ENCODE measurements around the gene ATG9A.
A peak's percentile ranks its signal among the peaks of the same experiment; 100 is the strongest.

ATG9A gene

DNA sequence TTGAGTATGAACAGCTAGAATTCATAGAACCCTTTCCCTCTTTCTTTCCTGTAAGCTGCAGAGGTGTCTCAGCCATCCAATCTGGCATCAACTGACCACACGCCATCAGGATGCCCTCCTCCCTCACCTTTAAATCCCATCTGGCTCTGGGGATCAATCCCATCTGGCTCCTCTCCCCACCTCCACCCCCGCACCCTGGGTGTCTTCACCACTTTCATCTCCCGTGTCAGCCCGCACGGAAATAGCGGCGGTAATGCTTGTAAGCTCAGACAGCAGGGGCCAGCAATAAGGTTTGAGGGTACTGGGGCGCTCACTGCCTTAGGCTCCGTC lies 23.1 kb upstream of the ATG9A start:
- no peak for DNase-seq (ENCODE audit: low read depth)

DNA sequence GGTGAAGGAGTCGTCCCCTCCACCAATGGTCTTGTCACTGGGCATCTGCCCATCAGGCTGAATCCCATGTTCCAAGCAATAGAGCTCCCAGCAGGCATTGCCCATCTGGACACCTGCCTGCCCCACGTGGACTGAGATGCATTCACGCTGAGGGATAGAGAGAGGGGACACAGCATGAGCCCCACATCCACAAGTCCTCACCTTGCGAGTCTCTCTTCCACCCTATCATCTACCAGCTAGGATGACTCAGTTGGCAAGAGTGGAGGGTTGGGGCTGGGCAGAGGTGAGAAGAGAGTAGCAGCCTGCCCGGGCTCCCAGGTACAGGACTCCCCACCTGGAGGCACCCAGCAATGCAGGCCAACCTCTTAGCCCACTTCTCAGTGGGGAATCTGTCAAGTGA lies 22.6 kb upstream of the ATG9A start:
- no peak for DNase-seq (ENCODE audit: low read depth)

DNA sequence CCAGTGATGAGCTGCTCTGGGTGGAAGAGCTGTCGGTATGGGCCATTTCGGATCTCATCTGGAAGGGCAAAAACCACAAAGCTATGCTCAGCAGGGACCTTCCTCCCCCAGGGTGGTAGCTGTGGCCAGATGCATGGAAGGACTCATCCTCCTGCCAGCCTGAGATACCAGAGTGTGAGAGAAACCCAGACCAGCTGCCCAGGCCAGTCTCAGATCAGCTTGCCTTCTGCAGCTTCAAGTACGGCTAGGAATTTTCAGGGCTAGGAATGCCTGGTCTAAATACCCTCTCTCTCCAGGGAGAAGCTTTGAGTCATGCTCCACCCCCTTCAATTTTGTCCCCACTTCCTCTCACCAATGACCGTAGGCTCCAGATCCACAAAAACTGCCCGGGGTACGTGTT lies 22.2 kb upstream of the ATG9A start:
- no peak for DNase-seq (ENCODE audit: low read depth)

DNA sequence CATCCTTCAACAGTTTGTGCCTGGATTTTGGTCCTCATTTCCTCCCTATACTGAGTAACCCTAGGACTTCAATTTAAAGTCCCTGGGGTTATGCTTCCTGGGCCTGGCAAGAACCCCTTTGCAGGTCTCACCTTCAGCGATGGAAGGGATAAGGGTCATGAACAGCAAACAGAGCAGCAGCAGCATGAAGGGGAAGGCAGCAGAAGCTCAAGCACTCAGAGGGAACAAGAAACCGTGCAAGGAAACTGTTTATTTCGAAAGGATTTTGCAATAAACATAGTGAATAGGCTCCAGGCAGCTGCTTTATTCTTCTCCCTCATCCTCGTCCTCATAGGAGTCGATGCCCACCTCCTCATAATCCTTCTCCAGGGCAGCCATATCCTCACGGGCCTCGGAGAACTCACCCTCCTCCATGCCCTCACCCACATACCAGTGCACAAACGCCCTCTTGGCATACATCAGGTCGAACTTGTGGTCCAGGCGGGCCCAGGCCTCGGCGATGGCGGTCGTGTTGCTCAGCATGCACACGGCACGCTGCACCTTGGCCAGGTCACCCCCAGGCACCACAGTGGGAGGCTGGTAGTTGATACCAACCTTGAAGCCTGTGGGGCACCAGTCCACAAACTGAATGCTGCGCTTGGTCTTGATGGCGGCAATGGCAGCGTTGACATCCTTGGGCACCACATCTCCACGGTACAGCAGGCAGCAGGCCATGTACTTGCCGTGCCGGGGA lies 20.8 kb upstream of the ATG9A start:
- no peak for DNase-seq (ENCODE audit: low read depth)

DNA sequence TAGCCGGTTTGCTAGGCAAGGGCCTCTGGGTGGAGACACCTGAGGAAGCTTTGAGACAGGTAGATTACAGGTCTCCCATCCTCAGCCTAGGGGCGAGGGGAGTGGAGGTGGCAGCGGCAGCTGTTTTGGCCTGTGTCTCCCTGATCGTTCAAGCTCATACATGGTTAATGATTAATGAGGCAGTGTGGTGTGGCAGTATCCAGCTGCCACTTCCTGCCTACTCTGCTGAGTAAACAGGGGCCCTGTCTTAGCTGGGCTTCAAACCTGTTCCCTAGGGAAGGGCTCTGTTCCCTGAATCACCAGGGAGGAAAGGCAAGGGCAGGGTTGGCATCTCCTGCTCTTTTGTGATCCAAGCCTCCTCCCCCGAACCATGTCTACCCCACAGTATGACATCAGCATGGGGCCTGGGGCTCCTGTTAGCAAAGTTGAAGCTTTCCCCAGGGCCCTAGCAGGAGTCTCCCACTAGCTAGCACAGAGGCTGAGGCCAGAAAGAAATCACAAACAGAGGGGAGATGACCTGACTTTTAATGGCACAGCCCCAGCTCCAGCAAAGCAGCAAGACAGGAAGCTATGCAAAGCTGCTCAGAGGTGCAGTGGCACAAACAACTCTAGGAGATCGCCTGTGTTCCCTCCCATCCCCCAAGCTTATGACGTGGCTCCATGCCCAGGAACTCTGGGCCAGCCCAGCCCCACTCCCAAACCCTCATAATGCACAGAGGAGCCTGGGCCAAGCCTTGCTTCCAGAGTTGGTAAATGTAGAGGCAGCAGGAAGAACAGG lies 20.0 kb upstream of the ATG9A start:
- DNase-seq (ENCODE audit: low read depth): no peak

DNA sequence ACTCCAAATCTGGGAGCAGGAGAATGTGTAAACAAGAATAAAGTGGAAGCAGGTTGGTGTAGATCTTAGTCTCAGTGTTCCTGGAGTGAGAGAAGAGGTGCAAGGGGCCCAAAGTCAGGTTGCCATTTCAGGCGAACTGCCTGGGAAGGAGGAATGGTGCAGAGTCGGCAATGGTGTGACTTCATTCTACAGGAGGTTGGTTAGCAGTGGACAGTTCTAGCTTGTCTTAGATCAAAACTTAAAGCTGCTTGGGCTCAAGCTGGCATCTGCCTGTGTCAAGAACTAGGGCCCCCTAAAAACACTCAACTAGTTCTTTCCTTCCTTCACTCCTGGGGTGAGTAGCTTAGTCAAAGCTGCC lies 19.4 kb upstream of the ATG9A start:
- no peak for DNase-seq (ENCODE audit: low read depth)

DNA sequence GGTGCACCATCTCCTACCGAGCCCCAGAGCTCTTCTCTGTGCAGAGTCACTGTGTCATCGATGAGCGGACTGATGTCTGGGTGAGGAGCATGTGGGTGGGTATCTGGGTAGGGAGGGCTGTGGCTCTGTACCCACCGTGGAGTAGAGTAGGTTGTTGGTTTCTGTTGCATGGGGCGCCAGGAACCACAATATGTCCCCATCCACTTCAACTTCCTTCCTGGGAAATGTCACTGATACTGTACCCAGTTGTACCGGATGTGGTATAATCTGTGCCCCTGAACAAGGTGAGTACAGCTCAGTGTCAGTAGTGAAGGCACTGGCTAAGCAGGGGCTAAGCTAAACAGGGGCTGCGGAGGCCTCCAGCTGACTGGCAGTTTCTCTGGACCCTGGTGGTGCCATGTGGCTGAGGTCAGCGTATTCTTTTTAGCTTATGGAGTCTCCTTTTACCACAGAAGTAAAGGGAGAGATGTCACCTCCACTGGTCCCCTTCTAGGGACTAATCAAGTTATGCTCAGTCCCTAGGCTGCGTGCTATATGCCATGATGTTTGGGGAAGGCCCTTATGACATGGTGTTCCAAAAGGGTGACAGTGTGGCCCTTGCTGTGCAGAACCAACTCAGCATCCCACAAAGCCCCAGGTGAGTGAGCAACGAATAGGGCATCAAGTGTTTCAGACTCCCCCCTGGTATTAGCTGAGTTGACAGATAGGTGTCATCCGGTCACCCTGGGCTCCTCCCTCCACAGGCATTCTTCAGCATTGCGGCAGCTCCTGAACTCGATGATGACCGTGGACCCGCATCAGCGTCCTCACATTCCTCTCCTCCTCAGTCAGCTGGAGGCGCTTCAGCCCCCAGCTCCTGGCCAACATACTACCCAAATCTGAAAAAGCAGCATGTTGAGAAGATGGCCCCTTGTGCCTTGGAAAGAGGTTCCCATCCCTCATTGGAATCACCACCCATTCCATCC lies 18.5 kb upstream of the ATG9A start:
- DNase-seq (ENCODE audit: low read depth): no peak

DNA sequence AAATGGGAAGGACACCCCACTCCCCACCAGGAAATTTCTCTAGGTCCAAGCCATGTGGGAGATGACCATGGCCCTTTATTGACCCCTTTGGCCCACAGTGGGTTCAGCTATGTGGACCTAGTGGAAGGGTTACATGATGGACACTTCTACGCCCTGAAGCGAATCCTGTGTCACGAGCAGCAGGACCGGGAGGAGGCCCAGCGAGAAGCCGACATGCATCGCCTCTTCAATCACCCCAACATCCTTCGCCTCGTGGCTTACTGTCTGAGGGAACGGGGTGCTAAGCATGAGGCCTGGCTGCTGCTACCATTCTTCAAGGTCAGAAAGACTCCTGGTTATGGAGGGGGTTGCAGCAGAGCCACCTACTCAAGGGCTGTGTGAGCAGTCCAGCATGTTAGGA lies 17.1 kb upstream of the ATG9A start:
- DNase-seq (ENCODE audit: low read depth): no peak

DNA sequence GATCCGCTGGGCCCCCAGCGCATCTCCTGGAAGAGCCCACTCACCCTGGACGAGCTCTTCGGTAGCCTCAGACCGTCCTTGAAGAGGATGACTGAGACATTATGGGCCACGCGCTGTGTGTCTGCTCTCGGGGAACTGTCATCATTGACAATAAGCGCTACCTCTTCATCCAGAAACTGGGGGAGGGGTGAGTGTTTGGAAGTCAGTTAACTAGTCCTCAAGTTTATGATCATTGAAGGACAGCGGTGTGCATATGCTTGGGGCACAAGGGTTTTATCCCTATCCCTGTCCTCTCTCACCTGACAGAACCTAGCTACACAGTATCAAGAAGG lies 16.4 kb upstream of the ATG9A start:
- no peak for DNase-seq (ENCODE audit: low read depth)

DNA sequence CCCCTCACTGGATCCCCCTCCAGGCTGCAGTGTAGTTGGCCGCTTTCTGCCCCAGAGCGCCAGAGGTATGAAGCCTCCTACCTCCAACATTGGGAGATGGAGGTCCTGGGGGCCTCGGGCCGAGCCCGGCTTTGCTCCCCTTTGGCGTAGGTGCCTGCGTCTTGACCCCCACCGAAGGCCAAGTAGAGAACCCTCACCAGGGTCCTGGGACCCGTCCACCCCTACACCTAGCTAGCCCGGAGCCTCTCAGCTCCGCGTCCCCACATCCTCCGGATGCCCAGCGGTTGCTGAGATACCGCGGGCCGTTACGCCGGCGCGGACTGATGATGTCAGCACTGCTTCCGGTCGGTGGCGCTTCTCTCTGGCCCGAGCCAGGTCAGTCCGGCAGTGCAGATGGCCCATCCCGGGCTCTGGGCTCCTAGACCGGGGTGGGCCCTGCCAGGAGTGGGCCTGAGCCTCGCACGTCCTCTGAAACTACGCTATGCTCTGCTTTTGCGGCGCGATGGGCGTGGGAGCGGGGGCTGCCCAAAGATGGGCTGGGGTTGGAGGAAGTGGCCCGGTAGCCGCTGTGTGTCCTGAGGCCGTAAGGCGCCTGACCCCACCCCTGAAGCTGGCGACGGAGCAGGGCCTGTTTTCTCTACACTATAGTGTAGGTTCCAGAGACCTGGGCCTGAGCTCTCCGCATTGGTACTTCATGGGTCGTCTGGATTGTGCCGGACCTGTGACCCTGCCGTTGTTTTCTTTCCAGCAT lies 15.9 kb upstream of the ATG9A start, which contains the start of the genes GLB1L and STK16:
Gene GLB1L, minus strand, starts transcription at position 297 of the 751 bp plus-strand sequence. CDS start 1,871 bp downstream, outside the sequence.
Gene STK16, plus strand, starts transcription at position 332 of the 751 bp plus-strand sequence. CDS start 521 bp downstream, outside the sequence.
- peak; percentile 84 for DNase-seq (ENCODE audit: low read depth)

DNA sequence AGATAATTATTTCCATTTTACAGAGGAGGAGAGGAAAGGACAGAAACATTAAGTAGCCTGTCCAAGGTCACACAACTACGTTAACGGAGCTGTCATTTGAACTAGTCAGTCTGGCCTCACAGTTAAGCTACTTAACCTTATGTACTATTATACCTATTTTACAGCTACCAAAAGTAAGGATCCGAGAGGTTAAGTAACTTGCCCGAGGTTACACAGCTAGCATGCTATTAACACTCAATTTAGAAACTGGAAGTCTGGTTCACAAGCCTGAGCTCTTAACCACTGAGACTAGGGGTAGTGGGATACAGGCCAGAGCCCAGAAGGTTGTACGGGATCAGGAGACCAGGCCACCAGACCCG lies 15.3 kb upstream of the ATG9A start:
- DNase-seq (ENCODE audit: low read depth): no peak

DNA sequence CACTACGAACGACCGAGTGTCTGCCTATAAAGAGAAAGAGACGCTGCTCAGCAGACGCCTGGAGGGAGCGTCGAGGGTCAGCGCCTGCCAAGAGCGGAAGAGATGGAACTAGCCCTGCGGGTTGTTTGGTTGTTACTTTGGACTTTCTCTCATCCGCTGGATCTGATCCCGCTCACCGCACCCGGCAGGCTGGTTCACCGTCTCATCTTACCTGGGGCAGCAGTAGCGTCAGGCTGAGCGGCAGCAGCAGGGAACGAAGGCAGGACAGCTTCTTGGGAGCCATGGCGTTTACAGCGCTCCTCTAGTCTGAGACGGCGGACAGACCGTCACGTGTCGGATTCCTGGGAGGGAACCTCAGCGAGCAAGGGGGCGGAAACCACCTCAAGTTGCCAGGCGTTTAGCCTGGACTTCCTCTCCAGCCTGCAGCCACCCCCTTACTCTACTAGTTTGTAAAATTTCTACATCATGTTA lies 13.9 kb upstream of the ATG9A start:
- DNase-seq (ENCODE audit: low read depth): no peak

DNA sequence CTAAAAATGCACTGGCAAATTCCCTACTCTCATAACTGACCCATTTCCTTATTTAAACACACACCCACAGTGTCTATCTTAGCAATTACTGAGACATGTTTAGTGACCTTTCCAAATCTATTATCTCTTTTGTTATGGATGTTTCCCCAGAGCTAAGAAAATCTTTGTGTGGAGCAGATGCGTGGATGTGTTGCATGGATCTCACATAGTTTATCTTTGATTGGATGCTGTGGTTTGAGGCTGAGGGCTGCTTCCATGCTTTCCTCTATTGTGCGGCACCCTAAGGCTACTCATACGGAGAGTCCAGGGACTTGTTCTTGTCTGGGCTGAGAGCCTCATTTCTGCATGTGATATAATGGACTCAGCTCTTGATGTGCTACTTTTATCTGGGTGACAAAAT lies 4.9 kb upstream of the ATG9A start:
- DNase-seq (ENCODE audit: low read depth): no peak

DNA sequence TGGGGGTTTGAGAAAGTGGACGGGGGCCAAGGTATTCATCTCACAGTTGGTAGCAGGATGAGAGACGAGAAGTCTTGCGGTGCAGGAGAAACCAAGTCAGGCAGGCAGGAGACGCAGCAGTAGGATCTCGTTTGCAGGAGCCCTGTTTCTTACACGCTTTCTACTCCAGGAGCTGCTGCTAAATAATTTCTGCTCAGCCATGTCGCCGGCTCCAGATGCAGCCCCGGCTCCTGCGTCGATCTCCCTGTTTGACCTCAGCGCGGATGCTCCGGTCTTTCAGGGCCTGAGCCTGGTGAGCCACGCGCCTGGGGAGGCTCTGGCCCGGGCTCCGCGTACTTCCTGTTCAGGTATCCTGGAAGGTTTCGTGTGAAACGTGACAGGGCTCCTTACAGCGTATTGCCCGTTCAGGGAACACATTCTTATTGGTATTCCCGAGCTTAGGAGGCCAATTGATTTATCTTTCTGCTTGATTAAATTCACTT lies 664 bp upstream of the ATG9A start:
- no peak for DNase-seq (ENCODE audit: low read depth)

DNA sequence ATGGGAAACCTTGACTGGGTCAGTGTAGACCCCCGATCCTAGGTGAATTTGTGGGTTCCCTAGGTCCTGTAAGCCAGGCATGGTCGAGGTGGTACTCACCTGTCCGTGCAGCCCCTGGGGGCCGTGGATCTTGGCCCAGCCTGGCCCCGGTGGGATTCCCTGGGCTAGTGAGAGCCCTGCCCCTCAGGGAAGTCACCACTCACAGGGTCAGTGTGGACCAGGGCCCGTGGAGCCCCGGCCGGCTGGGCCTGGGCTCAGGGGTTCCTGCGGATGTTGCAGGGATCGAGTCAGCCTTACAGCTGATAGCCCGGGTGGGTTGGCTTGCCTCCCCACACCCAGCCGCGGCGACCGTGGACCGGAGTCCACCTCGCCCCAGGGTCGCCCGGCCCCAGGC lies 528 bp downstream of the ATG9A start:
- no peak for DNase-seq (ENCODE audit: low read depth)

DNA sequence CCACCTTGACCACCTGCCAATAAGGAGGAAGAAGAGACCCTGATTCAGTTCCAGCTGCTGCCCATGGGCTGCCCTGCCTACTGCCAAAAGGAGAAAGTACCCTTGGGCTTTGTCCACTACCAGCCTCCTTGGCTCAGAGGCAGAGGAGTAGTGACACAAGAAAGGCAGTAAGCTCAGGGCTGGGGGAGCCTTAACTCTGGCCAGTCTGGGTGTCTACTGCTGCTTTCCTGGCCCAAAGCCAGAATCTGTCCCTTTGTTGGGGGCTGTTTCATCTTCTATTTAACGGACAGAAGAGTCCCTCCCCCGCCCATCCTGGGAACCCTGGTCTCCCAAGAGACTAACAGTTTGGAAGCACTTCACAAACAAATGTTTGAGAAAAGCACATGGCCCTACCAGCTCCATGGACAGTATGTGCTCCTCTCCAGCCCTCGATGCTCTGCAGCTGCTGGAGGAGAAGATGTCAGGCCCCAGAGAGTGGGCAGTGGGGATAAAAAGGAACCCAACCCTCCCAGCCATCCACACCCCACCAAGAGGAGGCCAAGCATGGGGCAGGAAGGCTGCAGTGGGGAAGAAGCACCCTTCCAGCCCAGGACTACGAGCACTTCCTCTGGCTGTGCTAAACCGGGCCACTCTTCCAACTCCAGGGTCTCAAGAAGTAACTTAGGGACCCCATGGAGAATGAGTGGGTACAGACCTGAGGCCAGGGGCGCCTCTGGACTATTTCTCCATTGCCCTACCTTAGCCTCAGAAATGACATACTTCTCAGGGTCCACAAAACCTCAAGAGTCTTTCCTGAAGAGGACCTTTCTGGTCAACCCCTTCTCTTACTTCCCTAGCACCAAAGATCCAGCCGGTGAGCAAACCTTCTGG lies 1.2 kb downstream of the ATG9A start:
- no peak for DNase-seq (ENCODE audit: low read depth)

DNA sequence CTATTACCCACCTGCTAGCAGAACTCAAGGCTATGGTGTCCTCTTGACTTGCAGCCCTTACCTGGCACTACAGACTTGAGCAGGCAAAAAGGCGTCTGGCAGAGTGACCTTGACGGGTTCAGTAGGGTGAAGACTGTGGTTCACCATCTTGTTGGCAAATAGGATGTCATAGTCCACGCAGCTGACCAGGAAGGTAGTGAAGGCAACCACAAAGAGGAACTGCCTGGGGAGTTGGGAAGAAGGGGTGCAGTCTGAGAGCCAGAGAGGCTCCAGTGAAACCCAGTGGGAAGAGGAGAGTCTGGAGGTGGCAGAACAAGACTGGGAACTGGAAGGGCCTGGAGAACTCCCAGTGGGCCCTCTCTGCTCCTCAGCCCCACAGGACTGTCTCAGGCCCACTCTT lies 4.1 kb downstream of the ATG9A start:
- DNase-seq (ENCODE audit: low read depth): no peak

DNA sequence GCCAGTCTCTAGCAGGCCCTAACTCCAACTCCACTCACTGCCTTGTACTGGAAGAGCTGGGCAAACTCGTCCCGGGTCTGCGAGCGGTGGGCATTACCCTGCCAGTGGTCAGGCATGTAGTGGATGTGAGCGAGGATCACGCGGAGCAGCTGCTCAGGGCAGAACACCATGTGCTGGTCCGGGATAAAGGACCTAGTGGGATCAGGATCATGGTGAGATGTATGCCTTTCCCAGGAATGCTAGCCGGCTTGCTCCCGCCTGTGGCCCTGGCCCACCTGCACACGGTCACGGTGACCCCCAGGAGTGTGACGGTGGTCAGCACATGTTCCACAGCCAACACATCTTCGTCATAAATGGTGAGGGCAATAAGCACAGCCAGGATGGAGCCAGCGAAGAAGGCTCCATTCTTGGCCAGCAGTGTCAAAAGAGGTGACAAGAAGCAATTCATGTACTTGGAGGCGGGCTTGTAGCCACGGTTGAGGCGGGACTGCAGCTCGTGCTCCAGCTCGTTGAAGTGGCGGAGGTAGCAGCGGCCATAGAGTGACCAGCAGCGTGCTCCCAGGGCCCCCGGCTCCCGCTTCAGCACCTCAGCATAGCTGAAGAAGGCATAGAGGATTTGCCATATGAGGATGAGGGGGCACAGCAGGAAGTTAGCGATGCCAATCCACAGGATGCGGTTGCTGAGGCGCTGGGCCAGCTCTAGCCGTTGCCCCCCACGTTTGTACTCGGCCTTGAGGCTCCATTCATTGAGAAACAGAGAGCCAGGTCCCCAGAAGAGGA lies 5.4 kb downstream of the ATG9A start:
- no peak for DNase-seq (ENCODE audit: low read depth)

DNA sequence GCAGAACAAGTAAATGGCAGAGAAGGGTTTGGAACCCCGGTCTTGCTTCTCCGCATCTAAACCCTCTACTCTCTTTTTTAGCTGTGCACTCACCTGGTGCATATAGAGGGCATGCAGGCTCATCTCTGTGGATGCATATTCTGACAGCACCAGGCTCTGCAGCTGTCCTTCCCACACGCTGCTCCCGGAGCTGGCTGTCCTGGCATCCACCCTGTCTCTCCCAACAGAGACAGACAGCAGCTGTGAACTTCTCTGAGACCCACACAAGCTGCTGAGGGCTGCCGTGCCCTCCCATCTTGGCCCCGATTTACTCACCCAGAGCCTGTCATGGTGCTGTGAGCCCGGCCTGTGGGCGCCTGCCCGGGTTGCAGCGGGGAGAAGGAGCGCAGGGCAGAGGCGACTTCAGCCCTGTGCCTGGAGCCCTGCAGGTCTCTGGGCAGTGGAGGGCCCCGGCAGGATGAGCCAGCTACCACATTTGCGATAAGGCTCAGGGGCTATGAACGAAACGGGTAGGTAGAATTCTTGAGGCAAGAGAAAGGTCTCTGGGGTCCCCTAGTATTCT lies 7.4 kb downstream of the ATG9A start:
- DNase-seq (ENCODE audit: low read depth): no peak
